GM15510 (cell line): ENCODE data around the gene VPS13C.

ENCODE experiments used
- POLR2A ChIP-seq: IDR thresholded peaks from 3 replicates; pipeline ENCODE4 v1.6.1; 2011; ENCODE audit warnings: borderline replicate concordance; ENCODE audit not compliant: insufficient read length; ENCODE audit errors: extremely low read depth

The VPS13C gene

DNA sequence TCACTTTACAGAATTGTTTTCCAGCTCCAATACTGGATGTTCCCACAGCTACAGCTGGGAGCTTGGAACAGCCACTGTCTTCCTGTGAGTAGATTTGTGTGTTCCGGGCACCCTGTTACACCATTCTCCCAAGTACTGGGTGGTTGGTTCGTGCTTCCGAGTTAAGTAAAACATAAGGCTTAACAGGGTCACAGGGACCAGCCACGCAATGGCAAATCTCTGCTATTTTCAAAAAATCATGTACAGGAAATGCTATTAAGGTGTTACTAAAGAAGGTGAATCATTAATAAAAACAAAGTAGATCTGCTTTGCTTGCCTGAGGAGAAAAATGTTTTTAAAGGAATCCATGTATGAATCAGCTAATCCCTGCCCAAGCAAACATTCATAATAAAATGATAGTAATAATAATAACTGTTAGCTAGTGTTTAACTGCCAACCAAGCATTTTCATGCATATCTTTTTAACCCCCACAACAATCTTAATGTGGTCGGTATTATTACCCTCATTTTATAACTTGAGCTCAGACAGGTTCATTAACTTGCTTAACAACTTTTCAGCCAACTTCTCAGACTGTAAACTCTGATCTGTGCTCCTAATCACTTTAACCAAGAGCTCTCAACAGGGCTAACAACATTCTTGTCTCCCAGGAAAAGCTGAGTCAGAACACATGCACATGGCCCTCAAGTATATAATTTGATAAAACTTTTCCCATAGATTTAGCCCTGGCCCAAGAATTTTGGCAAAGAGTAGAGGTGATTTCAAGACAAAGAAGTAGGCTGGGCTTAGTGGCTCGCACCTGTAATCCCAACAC, 3.8 kb upstream of the VPS13C start:
- TF ChIP-seq POLR2A, result no peak

GRCh38 chr15:62060896-62061280, 641 bp upstream of the VPS13C start:
- TF ChIP-seq POLR2A, result no peak

DNA sequence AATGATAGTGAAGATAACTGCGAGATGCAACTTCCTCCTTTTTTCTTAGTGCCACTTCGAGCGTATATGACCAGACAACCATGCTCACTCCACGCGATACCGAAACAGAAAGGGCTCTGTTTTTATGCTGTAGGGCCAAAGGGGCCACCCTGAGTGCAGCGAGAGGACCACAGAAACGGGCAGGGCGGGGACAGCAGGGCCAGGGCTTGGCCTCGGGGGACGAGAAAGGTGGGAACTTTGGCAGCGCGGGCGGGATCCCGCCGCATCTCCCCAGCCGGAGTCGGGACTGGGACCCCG, 483 bp downstream of the VPS13C start:
- TF ChIP-seq POLR2A, result no peak

DNA sequence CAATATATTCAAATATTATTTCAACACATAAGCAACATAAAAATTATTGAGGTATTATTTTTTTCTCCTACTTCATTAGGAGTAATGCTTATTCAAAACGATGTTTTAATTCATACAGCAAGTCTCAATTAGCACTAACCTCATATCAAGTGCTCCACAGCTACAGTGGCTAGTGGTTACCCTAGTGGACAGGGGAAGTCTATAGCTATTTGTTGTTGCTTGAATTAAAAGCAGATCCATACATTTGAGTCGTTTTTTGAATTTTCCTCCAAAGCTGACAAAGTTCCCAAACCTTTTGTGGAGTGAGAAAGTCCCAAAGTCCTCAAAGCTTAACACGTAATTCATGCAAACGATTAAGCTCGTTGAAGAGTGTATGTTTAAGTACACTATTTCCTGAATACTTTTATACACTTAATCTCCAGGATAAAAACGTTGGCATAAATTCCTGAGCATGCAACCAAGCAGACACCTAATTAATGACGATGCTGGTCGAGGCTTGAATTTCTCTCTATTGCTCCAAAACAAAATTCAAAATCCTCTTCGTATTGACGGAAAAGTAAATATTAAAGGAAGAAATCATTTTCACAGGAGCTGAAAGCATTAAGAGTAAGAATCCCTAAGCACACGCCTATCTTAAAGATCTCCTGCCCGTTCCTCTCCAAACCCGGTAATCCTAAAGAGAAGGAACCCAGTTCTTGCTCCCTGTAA, 985 bp downstream of the VPS13C start:
- TF ChIP-seq POLR2A, result no peak

DNA sequence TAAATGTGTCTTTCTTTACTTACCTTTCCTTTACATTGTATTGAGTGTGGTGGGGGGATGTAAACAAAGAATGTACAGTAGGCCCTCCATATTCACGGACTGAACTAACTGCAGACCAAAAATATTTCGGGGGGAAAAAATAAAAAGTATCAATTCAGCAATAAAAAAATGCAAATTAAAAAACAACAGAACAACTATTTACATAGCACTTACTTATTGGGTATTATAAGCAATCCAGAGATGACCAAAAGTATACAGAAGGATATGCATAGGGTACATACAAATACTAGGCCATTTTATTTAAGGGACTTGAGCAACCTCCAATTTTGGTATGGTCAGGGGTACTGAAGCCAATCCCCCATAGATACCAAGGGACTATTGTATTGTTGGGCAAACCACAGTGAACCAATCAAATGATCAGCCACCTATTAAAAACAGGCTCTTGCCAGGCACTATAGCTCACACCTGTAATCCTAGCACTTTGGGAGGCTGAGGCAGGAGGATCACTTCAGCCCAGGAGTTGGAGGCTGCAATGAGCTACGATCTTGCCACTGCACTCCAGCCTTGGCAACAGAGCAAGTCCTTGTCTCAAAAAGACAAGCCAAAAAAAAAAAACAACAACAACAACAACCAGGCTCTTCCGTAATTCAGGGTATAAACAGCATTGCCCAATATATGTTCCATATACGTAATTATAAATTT, 1.8 kb downstream of the VPS13C start:
- TF ChIP-seq POLR2A, result no peak

GRCh38 chr15:62057341-62057980, 2.8 kb downstream of the VPS13C start:
- no peak for TF ChIP-seq POLR2A

DNA sequence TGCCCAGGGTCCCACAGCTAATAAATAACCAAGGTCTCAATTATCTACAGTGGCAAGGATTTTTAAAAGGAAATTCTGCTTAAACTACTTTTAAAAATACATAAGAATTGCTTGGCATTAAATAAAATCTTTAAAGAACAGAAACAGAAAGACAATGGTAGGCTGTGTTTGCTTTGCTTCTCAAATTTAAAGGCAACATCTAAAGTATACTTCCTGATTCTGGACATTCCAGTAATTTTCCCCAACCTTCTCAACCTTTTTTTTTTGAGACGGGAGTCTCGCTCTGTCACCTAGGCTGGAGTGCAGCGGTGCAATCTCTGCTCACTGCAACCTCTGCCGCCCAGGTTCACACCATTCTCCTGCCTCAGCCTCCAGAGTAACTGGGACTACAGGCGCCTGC, 5.3 kb downstream of the VPS13C start:
- no peak for TF ChIP-seq POLR2A

GRCh38 chr15:62053439-62054085, 6.7 kb downstream of the VPS13C start:
- no peak for TF ChIP-seq POLR2A

- no peak for TF ChIP-seq POLR2A
Measured at GRCh38 chr15:62052713-62053112, 7.5 kb downstream of the VPS13C start.

DNA sequence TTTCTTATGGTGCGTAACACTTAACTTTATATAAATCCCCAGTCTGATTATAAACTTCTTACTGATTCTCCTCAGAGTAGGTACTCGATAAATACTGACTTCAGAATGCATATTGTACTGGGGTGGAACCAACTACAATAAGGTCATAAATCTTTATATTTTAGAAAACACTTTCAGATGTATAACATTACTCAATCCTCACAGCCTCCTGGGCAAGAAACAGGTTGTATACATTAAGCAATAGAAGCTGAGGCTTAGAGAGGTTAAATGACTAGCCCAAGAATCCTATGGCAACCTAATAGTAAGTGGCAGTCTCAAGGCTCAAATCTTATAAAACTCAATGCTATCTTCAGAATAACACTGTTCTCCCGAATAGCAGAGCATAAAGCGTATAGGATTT, 9.1 kb downstream of the VPS13C start:
- TF ChIP-seq POLR2A, result no peak

GRCh38 chr15:62050115-62050514, 10.1 kb downstream of the VPS13C start:
- TF ChIP-seq POLR2A, result no peak

- no peak for TF ChIP-seq POLR2A
Measured at GRCh38 chr15:62047282-62047827, 12.9 kb downstream of the VPS13C start.

DNA sequence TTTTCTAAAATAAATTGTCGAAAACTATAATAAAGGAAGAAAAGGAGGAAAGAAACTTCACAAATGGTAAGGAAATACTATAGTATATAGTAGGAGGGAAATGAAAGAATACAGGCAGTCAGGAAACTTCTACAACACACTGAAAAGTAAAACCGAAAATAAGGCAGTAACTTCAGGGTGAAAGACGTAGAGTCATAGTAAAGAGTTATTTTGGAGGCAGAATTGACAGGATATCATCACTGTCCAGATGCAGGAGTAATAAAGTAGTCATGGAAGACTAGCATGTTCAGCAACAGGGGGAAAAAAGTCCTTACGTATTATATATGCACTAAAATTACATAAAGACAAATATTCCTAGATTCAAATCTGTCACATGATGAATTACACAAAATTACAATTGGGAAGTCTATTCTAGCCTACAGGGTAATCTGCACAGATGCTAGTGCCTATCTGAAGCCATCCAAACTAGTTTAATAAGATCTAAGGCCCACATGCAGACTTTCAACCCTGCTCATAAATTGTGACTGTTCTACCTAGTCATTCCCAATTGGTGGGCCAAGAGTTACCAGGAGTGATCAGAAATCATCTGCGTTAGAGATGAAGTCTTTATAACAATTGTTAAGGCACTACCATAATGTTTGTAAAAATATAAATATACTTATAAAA, 14.0 kb downstream of the VPS13C start:
- no peak for TF ChIP-seq POLR2A
